GM19452 (cell line): Measurements from ENCODE around the gene ERI3.

Source experiments
- ATAC-seq: cut with Tn5 transposase; IDR thresholded peaks from one replicate; pipeline ENCODE4 v1.9.1; 2021; ENCODE audit not compliant: unreplicated experiment

The ERI3 gene

DNA sequence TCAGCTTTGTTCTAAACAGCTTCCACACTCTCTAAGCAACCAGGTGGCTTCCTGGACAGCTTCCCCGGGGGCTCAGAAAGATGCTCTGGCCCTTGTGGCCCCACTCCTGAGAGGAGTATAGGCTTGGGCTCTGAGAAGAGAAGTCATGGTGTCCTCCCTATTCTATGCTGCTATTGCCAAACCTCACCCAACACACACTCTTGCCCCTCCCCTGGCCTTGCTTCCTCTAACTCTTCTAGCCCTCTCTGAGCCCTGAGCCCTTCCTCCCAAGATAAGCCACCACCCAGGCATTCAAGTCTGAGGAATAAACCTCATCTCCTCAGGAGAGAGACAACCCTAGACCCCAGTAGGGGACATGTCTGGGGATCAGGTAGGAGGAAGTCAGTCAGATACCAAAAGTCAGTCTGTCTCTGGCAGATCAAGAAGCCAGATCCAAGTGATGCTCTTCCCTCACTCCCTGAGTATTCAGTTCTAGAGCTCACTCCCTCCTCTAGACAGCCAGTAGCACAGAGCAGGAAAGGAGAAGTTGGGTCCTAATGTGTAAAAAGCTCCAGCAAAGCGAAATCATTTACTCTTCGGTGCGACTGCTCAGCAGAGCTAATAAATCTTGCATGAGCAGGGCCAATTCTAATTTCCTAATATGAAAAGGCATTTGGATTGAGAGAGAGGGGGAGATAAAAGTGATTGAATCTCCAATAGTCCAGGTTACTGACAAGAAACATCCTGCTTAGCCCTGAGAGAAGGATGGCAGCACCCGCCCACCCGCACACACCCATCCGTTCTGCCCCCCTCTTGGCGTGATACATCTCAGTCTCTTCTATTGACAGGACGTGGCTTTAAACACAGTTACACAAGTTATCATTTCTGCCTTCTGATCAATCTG lies 91.2 kb downstream of the ERI3 start:
- ATAC-seq: no peak

DNA sequence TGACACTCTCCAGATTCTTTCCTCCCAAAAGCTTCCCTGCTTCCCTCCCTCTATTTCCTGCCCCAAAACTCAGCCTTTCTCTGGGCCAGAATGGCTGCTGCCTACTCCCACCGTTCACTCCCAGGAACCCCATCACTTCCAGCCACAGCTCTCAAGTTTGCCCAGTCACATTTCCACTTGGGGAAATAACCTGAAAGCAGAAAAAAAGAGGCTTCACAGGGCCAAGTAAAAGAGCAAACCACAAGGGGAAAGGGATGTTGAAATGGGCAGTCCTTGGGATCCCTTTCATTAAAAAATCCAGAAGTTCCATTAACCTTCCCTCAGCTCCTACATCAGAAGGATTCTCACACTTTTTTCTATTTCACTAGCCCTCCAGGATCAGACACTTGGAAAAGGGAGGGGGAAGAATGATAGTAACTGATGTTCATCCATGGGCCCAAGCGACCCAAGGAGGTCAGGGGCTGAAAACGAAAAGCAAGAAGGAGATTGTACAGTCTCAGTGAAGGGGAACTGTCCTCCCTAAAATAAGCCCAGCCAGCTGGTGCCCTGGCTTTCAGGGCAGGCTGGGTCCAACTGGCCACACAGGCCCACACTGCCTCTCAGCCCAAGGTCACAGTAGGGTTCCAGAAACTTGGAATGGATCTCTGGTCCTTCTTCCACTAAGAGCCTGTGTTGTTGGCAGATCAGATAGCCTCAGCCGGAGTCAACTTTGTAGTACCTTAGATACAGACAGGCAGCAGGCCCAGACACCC lies 92.1 kb downstream of the ERI3 start:
- ATAC-seq: no peak

DNA sequence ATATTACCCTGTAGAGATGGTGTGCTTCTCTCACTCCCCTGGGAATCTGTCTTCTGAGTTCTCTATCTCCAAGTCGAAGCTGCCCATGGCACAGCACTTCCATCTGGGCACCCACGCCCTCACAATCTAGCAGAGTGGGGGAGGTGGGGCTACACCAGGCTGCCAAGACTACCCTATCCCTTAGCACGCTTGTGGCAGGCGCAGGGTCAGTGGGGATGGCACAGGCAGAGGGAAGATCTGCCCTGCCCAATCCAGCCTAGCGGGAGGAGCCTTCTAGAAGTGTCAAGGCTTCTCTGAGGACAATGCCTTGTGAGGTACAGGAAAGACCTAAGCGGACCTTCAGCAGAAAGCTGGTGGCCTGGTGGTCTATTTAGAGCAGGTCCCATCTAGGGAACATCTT lies 92.6 kb downstream of the ERI3 start:
- no peak for ATAC-seq

DNA sequence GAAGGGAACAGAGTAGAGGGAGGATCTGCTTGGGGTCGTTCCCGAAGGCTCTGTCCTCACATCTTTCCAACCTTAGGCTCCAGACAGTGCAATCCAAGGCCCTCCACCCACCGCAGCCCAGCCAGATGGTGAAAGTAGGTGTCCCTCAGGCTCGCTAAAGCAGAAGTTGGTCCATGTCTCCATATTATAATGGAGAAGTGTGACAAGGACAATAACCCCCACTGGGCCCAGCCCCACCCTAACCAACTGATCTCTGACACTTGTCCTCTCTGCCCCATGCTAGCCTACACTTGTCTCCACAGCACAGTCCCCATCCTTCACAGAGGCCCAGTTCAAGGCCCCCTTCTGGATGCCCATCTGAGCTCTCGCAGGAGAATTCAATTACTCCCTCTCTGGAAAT lies 93.1 kb downstream of the ERI3 start:
- ATAC-seq: no peak

DNA sequence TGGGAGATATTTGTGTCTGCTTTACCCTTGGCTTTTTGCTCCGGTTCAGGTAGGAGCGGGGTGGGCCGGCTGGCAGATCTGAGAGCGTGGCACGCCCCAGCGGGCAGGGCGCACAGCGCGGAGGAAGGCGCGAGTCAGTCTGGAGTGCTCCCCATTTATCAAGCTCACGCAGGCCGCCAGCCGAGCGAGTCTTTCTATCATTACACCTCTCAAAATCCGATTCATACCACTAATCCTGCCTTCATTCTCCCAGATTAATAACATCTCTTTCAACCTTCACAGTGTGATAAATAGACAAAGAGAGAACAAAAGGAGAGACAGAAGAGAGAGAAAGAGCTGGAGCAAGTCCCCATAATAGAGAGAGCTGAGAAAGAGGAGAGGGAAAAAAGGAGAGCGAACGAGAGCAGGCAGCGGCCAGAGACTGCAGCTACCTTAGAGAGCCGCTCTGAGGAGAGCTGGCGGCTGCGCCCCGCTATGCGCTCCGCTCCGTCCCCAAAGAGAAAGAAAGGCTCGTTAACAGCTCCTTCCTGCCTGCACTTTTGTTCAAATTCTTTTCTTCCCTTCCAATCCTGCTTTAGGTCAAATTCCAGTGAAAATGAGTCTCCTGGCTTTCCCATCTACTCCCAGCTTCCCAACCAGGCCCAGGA lies 93.8 kb downstream of the ERI3 start:
- ATAC-seq: no peak

DNA sequence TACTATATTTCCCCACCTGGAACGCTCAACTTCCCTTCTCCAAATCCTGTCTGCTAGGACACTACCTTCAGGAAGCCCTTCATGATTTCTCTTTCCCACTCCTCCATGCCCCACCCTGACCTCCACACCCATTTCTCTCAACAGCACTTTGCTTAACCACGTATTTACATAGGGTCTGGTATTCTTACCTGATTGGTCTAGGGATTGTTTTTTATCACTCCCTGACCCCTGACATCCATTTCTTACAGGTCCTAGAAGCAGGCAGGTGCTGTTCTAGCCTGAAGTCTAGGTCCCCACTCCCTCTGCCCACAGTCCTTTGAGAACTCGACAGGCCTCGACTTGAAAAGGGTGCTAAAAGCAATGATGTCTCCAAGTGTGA lies 94.3 kb downstream of the ERI3 start:
- ATAC-seq: no peak

DNA sequence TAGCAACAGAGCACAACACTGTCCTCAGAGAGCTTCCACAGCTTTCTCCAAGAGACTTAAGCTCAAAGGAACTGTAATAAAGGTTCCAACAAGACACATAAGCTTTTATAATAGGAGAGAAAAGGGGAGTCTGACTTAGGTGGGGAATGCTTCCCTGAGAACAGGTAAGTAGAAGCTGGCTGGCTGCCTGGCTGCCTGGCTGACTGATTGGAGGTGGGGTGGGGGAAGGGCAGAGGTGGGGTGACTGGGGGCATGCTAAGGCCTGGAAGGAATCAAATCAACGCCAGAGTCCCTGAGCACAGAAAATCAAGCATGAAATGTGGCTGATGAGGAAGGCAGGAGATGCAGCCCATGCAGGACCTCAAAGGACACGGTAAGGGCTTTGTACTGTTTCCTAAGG lies 96.0 kb downstream of the ERI3 start:
- no peak for ATAC-seq

DNA sequence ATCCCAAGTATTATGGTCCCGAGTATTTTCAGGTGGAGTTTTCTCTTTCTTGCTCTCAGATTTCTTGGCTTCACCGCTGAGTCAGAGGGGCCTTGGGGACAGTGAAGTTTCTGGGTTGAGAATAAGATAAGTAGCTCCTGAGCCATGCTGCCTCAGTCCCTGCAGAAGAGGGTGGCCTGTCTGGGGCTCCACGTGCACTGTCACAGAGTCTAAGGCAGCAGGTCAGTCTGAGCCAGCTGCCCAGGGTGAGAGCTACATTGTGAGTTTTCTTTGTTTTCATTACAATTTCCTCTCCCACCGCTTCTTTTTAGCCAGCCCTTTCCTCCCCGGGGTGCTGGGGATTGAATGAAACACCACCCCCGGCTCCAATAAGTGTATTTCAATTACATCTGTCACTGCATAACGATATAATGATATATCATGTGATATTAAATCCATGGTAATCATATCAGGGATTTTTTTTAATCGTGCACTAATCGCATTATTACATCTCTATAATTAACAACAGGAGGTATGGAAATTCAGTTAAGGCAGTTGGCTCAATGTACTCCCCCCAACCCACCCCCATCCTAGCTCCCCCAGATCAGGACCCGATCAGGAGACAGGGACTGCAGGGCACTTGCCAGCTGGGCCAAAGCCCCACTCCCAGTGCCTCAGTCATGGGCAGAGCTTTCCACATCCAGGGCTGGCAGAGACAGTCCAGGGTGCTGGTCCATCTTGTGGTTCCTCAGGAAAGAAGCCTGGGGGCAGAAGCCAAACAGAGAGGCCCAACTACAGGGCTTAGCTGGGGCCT lies 98.1 kb downstream of the ERI3 start:
- no peak for ATAC-seq

DNA sequence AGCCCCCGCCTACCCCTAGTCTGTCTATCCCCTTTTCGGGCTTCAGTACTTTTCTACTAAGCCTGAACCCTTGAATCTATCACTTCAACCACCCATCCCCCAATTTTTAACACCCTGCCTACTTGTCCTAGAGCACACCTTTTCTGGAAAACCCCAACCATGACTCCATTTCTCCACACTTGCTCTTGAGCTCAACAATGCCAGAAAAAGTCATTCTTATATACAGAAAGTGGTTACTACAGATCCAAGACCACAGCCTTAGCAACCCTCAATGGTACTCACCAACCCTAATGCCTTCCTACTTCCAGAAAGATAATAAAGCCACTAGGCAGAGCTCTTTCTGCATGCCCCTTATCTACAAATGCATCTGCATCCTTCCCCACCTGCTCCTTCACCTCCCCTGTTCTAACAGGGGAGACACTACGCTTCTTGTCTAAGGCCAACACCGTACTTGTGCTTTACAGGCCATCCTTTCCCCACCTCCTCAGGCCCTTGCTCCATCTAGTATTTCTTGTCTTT lies 100.6 kb downstream of the ERI3 start:
- ATAC-seq: no peak

DNA sequence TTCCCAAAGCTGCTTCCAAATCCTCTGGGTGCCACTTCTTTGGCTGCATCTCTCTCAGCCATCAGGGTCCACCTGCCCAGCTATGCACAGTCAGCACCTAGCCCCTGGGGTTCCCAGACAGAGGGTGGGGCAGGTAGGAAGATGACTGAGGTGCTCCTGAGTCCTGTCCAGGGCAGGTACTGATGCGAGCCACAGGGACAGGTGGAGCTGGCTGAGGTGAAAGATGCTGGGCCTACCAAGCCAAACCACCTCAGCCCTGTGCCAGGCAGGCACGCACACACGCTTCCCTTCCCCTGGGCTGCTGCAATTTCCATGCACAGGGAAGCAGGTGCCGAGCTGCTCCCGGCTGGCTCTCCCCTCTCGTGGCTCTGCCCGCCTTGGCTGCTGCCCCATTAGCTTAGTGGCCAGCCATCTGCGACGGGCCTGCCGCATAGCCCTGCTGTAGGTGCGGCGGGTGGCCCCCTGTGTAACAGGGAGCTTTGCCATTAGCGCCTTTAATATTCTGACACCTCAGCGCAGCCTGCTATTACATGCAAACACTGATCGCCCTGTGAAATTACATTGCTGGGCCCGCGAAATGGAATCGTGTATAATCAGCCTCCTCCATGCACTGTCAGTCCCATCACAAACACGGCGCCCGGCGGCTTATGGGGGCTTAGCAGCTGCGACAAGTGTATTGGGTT lies 102.9 kb downstream of the ERI3 start:
- no peak for ATAC-seq

DNA sequence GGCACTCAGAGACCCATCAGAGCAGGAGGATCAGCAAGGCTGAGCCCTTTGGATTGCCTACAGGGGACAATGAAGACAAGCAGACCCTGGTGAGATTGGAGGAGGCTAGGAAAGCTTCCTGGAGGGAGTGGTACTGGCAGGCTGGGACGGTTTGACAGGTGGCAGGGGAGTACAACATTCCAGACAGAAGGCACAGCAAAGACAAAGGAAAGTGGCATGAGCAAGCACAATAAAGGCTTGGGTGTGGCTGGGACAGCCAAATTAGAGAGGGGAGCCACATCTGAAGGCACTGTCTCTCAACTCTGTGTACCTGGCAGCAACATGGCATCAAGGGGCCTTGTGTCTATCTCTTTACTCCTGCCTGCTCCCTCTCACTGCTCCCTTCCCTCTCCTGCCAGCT lies 103.6 kb downstream of the ERI3 start:
- ATAC-seq: no peak

DNA sequence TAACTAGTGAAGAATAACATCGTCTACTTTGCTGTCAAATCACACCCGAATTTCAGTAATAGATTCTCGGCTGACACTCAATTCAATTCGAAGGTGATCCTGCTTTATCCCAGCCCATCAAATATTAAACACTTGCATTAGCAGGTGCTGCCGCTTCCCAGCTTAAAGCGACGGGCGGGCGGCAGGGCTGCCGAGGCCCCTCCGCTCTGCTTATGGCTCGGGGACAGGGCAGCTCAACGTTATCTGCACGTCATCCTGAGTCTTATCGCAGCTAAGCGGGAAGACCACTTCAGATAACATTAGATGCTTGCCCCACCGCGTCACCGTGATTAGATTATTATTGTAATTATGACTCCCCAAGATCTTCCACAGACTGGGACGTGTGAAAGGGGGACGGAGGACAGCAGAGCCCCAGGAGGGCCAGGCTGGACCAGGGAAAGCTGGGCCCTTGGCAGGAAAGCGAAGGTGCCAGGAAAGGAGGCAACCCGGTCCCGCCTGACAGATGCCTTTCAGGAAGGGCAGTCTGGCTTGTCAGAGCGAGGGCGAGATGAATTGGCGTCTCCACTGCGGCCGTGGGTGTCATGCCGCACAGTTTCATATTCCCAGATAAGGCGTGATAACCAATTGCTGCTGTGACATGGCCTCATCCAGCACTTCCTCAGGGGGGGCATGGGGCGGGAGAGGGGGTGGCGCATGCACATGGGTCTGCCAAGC lies 104.8 kb downstream of the ERI3 start:
- no peak for ATAC-seq

DNA sequence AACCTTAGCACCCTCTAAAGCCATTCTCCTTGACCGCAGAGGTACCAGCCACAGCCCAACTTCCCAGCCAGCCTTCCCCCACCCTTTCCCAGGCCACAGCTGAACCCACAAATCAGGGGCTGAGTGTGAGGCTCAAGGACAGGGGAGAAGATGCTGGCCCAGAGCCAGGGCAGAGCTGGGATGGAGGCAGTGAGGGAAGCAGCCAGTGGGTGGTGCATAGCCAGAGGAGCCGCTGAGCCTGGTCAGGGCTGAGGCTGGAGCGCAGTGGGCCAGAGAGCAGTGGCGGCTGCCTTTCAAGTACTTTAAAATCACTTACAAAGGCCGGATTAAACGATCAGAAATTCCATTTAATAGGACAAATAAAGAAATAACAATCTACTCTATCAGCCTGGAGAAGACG lies 105.5 kb downstream of the ERI3 start:
- ATAC-seq: no peak

DNA sequence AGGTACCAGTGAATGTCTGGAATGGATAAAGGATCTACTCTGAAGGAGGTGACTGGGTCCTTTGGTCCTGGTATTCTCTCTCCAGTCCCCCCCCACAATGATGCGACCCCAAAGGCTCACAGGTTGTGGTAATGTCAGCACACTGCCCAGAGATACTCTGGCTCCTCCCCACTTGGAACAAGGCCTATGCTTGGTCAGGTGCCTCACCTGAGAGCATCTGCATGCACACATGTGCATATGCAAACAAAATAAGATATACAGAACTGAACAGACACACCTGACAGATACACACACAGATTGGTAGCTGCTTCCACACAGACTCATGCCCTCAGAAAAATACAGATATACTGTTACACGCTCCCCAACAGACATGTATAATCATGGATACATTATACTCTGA lies 108.3 kb downstream of the ERI3 start:
- no peak for ATAC-seq

DNA sequence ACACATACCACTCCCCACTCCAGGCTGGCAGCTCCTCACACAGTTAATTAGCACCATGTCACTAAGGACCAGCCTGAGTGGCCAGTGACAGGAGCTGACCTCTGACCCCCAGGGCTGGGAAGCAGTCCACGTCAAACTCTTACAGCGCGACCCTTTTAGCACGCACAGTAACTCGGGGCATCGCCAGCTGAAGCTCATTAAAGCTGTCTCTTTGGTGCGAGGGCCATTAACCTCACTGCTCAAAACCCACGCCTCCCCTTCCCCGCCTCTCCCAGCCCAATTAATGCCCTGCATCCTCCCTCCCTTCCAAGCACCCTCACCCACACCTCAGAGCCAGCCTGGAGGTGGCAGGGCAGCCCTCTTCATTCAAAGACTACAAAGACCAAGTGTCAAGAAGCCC lies 110.1 kb downstream of the ERI3 start:
- no peak for ATAC-seq

DNA sequence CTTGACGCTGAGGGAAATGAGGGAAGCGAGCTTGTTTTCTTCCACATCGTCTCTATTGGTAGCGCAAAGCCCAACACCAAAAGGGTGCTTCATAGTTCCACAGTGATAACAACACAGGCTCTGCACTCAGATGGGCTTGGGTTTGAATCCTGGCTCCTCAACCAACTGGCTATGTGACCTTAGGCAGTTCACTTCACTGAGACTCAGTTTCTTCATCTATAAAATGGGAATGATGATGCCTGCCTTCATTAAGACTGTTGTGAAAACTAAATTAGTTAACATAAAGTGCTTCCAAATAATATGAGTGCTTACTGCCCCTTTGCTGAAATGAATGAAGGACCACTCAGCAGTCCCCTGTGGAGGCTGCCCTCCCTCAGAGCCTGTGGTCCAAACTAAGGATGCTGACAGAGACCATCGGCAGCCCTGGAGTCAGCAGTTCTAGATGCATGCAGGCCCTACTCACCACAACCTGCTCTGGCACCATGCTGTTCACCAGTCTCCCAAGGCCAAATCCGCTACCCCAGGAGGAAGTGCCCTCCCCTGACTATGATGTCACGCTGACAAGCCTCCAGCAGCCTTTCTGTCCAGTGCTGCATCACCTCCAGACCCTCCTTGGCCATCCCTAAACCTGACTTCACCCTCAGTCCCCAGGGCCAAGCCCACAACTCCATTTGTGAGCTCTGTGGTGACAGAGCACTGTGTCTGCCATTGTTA lies 111.1 kb downstream of the ERI3 start:
- no peak for ATAC-seq

DNA sequence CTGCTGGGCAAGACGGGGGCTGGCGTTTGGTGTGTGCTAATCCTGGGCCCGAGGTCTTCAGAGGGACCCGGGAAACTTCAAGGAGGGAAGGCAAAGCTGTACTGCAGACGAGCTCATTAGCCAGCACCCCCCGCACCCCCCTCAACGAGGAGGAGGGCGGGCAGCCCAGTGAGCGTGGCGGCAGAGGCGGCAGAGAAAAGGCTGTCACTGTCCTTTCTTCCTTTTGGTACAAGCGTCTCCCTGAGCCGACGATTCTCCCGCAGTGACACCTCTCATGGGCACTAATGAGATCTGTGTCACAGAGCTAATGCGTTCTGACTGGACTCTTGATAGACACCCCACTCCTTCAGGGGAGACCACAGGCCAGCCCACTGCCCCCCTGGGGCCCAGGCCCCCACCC lies 112.3 kb downstream of the ERI3 start:
- no peak for ATAC-seq

DNA sequence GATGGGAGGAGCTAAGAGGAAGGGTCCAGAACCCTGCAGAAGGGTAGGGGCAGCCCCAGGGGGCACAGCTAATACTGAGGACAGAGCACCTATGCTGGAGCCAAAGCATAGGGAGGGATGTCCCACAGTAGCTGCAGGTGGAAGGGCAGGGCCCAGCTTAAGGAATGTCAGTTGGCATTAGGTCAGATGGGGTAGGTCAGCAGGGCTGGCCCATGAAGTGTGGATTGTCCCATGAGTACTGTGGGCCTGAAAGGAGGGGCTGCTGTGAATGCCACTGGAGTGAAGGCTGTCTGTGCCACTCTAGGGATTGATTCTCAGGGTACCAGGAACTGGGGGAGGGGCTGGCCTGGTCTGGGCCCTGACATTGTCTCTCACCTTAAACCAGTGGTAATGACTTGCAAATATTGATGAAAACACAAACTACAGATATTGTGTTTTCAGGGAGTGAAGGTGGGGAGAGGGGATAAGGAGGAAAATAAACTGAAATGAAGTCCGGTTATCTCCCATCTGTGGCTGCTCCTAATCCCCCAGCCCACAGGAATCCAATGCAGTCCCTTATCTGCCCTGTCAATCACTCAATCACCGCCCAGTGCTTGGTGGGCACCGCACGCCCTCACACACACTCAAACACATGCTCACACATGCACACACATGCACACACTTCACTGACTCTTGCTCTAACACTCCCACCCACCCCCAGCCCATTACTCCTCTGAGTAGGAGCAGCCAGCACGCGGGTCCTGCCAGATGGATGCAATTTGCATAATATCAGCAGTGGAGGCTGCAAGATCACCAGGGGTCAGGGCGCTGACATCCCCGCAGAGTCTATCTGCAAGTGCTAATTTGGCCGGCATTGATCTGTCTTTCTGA lies 114.0 kb downstream of the ERI3 start:
- ATAC-seq: no peak
